ENCODE data around the gene FRG2.
"Not testable (repeated sequence)": the region's sequence is repeated elsewhere in the genome, so short reads cannot be mapped to it uniquely, and the experiment has no call there.

The FRG2 gene

GRCh38 chr4:190016369-190017289 is 10.4 kb downstream of the FRG2 start:
- DNase-seq, result no peak

GRCh38 chr4:190015538-190016368 is 11.3 kb downstream of the FRG2 start:
- no peak for DNase-seq

- no peak for DNase-seq
Measured at GRCh38 chr4:190014771-190015537, 12.1 kb downstream of the FRG2 start.

- DNase-seq, result not testable (repeated sequence)
Measured at GRCh38 chr4:189989941-189990340, 37.1 kb downstream of the FRG2 start.

- no peak for DNase-seq
Measured at GRCh38 chr4:189988877-189989431, 38.1 kb downstream of the FRG2 start.

- not testable (repeated sequence) for DNase-seq
Measured at GRCh38 chr4:189985651-189986243, 41.3 kb downstream of the FRG2 start.

GRCh38 chr4:189984661-189985060 is 42.4 kb downstream of the FRG2 start:
- DNase-seq, result not testable (repeated sequence)

- DNase-seq, result not testable (repeated sequence)
Measured at GRCh38 chr4:189983916-189984526, 43.0 kb downstream of the FRG2 start.

GRCh38 chr4:189981970-189982369 is 45.1 kb downstream of the FRG2 start:
- DNase-seq, result no peak

GRCh38 chr4:189980292-189980691 is 46.8 kb downstream of the FRG2 start:
- not testable (repeated sequence) for DNase-seq

- DNase-seq, result no peak
Measured at GRCh38 chr4:189979196-189980047, 47.6 kb downstream of the FRG2 start.
